NCI-H1105 treated with DMSO at 0.1 percent for 48 hours (cell line): ENCODE data around the gene MBD5.

ENCODE experiments used
- DNase-seq: peaks from one replicate; lab custom pipeline; 2025; lab: John Stamatoyannopoulos, UW

The MBD5 gene

GRCh38 chr2:148461876-148462275 lies 441.0 kb downstream of the MBD5 start:
- no peak for DNase-seq

GRCh38 chr2:148475626-148476025 lies 454.7 kb downstream of the MBD5 start:
- no peak for DNase-seq

GRCh38 chr2:148479398-148479797 lies 458.5 kb downstream of the MBD5 start:
- no peak for DNase-seq

- peak; percentile 27 for DNase-seq
Observed at GRCh38 chr2:148483665-148484064, 462.8 kb downstream of the MBD5 start.

- DNase-seq = no peak
Observed at GRCh38 chr2:148484066-148484465, 463.2 kb downstream of the MBD5 start.

GRCh38 chr2:148486655-148487054 lies 465.8 kb downstream of the MBD5 start:
- DNase-seq = no peak

GRCh38 chr2:148487439-148487838 lies 466.5 kb downstream of the MBD5 start:
- no peak for DNase-seq

- no peak for DNase-seq
Observed at GRCh38 chr2:148490840-148491439, 470.0 kb downstream of the MBD5 start.

GRCh38 chr2:148493822-148494563 lies 473.1 kb downstream of the MBD5 start:
- no peak for DNase-seq

GRCh38 chr2:148495586-148495985 lies 474.7 kb downstream of the MBD5 start:
- no peak for DNase-seq

GRCh38 chr2:148501545-148501944 lies 480.7 kb downstream of the MBD5 start:
- DNase-seq = no peak

GRCh38 chr2:148503516-148503915 lies 482.6 kb downstream of the MBD5 start:
- no peak for DNase-seq

GRCh38 chr2:148507970-148508369 lies 487.1 kb downstream of the MBD5 start:
- no peak for DNase-seq

GRCh38 chr2:148508878-148509287 lies 488.0 kb downstream of the MBD5 start:
- no peak for DNase-seq

GRCh38 chr2:148509288-148509902 lies 488.5 kb downstream of the MBD5 start:
- DNase-seq = peak; percentile 66

GRCh38 chr2:148511883-148512282 lies 491.0 kb downstream of the MBD5 start:
- no peak for DNase-seq

- no peak for DNase-seq
Observed at GRCh38 chr2:148512501-148512900, 491.6 kb downstream of the MBD5 start.

- no peak for DNase-seq
Observed at GRCh38 chr2:148513427-148513826, 492.5 kb downstream of the MBD5 start.

- no peak for DNase-seq
Observed at GRCh38 chr2:148515120-148515519, 494.2 kb downstream of the MBD5 start.

GRCh38 chr2:148515976-148516375 lies 495.1 kb downstream of the MBD5 start:
- DNase-seq = no peak

GRCh38 chr2:148517296-148517695 lies 496.4 kb downstream of the MBD5 start:
- no peak for DNase-seq

- DNase-seq = no peak
Observed at GRCh38 chr2:148517822-148518221, 496.9 kb downstream of the MBD5 start.

- DNase-seq = no peak
Observed at GRCh38 chr2:148519013-148519412, 498.1 kb downstream of the MBD5 start.
